GM18526 (cell line): ENCODE data around the gene OSBPL2.

Experiments used
- POLR2A ChIP-seq: IDR thresholded peaks from 3 replicates; pipeline ENCODE4 v1.6.1; 2011; ENCODE audit not compliant: insufficient read length; ENCODE audit errors: extremely low read depth

Gene OSBPL2

GRCh38 chr20:62307226-62308101 is 69.1 kb downstream of the OSBPL2 start:
- no peak for TF ChIP-seq POLR2A

DNA sequence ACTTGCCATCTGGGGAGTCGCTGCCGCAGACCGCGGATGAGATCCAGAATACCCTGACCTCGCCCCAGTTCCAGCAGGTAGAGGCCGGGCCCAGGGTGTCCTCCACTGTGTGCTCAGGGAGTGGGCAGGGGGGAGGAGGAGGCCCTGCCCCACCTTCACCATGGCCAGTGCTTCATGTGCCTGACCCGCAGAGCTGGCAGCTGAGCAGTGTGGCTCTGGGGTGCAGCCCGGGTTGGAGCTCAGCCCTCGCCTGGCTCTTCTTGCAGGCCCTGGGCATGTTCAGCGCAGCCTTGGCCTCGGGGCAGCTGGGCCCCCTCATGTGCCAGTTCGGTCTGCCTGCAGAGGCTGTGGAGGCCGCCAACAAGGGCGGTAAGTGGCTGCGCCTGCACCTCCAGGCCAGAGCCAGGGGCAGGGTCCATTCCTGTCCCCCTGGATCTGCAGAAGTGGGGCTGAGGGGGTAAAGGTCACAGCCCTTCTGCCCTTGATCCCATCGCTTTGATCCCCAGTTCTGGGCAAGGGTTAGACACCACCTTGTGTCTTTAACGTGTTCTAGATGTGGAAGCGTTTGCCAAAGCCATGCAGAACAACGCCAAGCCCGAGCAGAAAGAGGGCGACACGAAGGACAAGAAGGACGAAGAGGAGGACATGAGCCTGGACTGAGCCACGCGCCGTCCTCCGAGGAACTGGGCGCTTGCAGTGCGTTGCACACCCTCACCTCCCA is 69.9 kb downstream of the OSBPL2 start:
- TF ChIP-seq POLR2A = no peak

- TF ChIP-seq POLR2A = no peak
These were observed 71.0 kb downstream of the OSBPL2 start for GRCh38 chr20:62309198-62309944.

GRCh38 chr20:62309947-62310756 is 71.8 kb downstream of the OSBPL2 start:
- TF ChIP-seq POLR2A = no peak

DNA sequence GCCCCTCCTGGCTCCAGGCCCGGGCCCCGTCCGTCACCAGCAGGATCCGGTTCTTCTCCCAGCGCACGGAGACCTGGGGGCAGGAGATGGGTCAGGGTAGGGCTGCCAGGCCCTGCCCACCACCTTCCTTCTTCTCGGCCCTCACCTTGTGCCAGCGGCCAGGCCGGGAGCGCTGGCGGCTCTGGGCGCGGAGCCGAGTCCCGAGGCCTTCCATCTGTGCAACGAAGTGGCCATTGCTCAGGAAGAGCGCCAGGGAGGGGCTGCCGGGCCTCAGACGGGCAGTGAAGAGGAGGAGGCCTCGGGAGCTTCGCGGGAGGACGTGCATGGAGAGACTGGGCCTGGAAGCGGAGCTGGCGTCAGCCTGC is 72.4 kb downstream of the OSBPL2 start:
- TF ChIP-seq POLR2A = no peak

- no peak for TF ChIP-seq POLR2A
These were observed 72.8 kb downstream of the OSBPL2 start for GRCh38 chr20:62311150-62311549.

DNA sequence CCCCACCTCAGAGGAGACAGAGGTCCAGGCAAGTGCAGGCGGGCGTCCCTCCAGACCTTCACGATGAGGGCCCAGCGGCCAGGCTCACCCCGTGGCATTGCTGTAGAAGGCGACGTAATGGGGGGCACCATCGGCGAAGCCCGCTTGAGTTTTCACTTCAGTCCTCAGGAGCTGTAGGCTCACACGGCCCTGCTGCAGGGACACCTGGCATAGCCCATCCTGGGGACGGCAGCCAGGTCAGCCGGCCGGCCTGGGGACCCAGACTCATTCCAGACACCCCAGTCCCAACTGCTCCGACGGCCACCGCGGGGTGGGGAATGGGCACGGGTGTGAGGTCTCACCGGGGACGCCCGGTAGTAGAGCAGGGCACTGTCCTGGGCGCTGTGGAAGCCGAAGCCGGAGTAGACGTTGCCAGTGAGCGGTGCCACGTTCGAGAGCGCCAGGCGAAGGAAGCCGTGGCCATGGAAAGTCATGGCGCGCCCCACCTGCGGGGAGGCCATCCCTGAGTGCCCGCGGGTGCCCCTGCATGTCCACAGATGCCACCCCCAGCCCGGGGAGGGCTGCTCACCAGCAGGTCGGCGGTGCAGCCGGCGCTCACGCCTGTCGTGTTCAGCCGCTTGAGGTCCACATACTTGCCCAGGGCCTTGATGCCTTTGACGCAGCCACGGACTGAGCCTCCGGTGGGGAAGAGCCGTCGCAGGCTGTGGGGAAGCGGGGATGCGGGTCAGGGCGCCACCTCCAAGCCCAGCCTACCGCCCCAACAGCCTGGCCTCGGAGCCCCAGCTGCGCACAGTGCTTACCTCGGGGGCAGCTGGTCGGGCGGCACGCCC is 73.7 kb downstream of the OSBPL2 start:
- TF ChIP-seq POLR2A = no peak

- no peak for TF ChIP-seq POLR2A
These were observed 74.3 kb downstream of the OSBPL2 start for GRCh38 chr20:62312662-62312977.

- no peak for TF ChIP-seq POLR2A
These were observed 74.7 kb downstream of the OSBPL2 start for GRCh38 chr20:62313021-62313420.

DNA sequence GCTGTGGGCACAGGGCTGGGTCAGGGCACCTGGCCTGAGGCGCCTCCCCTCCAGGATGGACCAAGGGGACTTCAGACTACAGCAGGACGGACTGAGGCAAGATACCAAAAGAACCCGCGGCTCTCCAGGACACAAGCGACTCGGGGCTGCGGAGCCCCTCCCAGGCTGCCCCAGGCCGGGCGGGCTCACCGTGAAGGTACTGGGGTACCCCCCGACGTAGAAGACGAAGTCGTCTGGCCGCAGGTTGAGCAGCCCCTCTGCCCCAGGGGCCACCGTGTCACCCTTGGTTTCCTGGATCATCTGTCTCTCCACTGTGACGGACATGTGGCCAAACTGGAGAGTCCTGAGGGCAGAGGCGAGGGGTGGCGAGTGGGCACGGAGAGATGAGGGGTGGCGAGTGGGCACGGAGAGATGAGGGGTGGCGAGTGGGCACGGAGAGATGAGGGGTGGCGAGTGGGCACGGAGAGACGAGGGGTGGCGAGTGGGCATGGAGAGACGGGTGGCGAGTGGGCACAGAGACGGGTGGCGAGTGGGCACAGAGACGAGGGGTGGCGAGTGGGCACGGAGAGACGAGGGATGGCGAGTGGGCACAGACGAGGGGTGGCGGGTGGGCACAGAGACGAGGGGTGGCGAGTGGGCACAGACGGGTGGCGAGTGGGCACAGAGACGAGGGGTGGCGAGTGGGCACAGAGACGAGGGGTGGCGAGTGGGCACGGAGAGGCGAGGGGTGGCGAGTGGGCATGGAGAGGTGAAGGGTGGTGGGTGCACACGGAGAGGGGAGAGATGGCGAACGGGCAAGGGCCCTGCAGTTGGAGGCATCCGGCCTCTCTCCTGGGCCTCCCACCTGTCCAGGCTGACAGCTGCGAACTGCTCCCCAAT is 75.4 kb downstream of the OSBPL2 start:
- no peak for TF ChIP-seq POLR2A

- no peak for TF ChIP-seq POLR2A
These were observed 76.0 kb downstream of the OSBPL2 start for GRCh38 chr20:62314339-62314638.

- TF ChIP-seq POLR2A = no peak
These were observed 76.5 kb downstream of the OSBPL2 start for GRCh38 chr20:62314711-62315302.

- no peak for TF ChIP-seq POLR2A
These were observed 77.5 kb downstream of the OSBPL2 start for GRCh38 chr20:62315773-62316172.
